Gastrocnemius medialis (tissue), 4 donors: Measurements from ENCODE around the gene SPAG6. TPM values are rescaled to one million over a fixed set of nuclear protein-coding genes. Genes with fewer than 3 reads are reported as not detected.
A peak's percentile ranks its signal among the peaks of the same experiment; 100 is the strongest.

Source experiments
- ATAC-seq, 2 donors: fragments of 150-250 bp; one replicate each; pipeline ENCODE4 v1.9.1; 2016
- DNase-seq, 2 donors: peaks; one replicate each; pipeline ENCODE4 v3.0.0-alpha.2; 2019
- H3K27ac ChIP-seq, 4 donors: fragments of 200-600 bp; sonication (generic); 1 replicate in 1 of 4; 2 replicates in 3 of 4; pipeline ENCODE4 v1.5.1; 2016 to 2018; ENCODE audit warnings: mild to moderate bottlenecking in 2 of 4, moderate library complexity in 1 of 4
- H3K27me3 ChIP-seq, 3 donors: fragments of 200-600 bp; sonication (generic) in 2 of 3; 1 replicate in 1 of 3; 2 replicates in 2 of 3; pipeline versions ENCODE4 v1.5.1 to v1.6.0; 2016 to 2019; ENCODE audit warnings: mild to moderate bottlenecking in 1 of 3, moderate library complexity in 1 of 3
- H3K36me3 ChIP-seq, 2 donors: fragments of 200-600 bp; sonication (generic) in 1 of 2; one replicate each; pipeline ENCODE4 v1.5.1; 2017 to 2018
- H3K4me1 ChIP-seq, 2 donors: fragments of 200-600 bp; sonication (generic) in 1 of 2; one replicate each; pipeline ENCODE4 v1.5.1; 2016 to 2017; ENCODE audit warnings: mild to moderate bottlenecking in 2 of 2
- H3K4me3 ChIP-seq, 4 donors: fragments of 200-600 bp; sonication (generic) in 3 of 4; 1 replicate in 1 of 4; 2 replicates in 3 of 4; pipeline ENCODE4 v1.5.1; 2016 to 2019; ENCODE audit warnings: mild to moderate bottlenecking in 2 of 4
- H3K9me3 ChIP-seq, 3 donors: fragments of 200-600 bp; sonication (generic) in 2 of 3; 1 replicate in 1 of 3; 2 replicates in 2 of 3; pipeline ENCODE4 v1.5.1; 2016 to 2019
- POLR2A ChIP-seq, 2 donors: fragments of 450-650 bp; IDR thresholded peaks; one replicate each; pipeline ENCODE4 v1.6.1; 2017; ENCODE audit warnings: antibody characterized with exemption in 2 of 2, mild to moderate bottlenecking in 2 of 2, moderate library complexity in 2 of 2
- in situ Hi-C, 4 donors: fragments of 200-750 bp; cut with MboI; loops; one replicate each; pipeline versions ENCODE4 v1.15.0 to v1.8.0; 2017; ENCODE audit warnings: low sequenced_read_pairs in 4 of 4
- intact Hi-C: fragments of 100-400 bp; cut with DNase I; formaldehyde crosslinking; loops from one replicate; pipeline ENCODE4 v1.15.1; 2023; ENCODE audit warnings: low total_unique reads
- total RNA-seq, 4 donors: library from RNA; depleted of rRNA; stranded (reverse); fragments of >200 nt; gene quantifications; one replicate each; pipeline versions ENCODE4 v1.1.0 to v1.2.3, GENCODE V29; 2016
- TF ChIP-seq, protein P1 (sequence below), 5 experiments: fragments of 450-650 bp in 3 of 5; fragments of 200-600 bp in 2 of 5; sonication (generic) in 2 of 5; IDR thresholded peaks in 4 of 5; conservative IDR thresholded peaks in 1 of 5; 1 replicate in 4 of 5; 2 replicates in 1 of 5; pipeline ENCODE4 v1.5.1; 2016 to 2019; ENCODE audit warnings: antibody characterized with exemption in 5 of 5, mild to moderate bottlenecking in 3 of 5, moderate library complexity in 3 of 5

The SPAG6 gene
- total RNA-seq, 4 donors from 2014 or later = 0.12 TPM; not detected in 3

DNA sequence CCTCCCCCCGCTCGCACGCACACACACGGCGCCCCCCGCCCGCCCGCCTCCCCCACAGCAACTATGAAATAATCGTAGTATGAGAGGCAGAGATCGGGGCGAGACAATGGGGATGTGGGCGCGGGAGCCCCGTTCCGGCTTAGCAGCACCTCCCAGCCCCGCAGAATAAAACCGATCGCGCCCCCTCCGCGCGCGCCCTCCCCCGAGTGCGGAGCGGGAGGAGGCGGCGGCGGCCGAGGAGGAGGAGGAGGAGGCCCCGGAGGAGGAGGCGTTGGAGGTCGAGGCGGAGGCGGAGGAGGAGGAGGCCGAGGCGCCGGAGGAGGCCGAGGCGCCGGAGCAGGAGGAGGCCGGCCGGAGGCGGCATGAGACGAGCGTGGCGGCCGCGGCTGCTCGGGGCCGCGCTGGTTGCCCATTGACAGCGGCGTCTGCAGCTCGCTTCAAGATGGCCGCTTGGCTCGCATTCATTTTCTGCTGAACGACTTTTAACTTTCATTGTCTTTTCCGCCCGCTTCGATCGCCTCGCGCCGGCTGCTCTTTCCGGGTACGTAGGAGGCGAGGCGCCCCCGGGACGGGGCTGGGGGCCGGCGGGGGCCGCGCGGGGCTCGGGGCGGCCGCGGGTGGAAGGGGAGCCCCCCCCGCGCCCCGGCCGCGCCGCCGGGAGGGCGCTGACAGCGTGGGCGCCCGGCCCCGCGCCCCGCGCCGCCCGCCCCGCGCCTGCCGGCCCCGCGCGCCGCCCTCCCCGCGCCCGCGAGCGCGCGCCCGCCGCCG lies 24.0 kb upstream of the SPAG6 start:
- no peak for DNase-seq
- Histone ChIP-seq H3K36me3 (peaks cover 0 to 1% of the 10 kb centered on the region in 2 donors), H3K27ac (peak overlapping the region; percentile 89 to 99 (median 94)), H3K4me1 (peaks cover 44 to 60% of the 10 kb centered on the region in 2 donors), H3K27me3 (peaks cover 10 to 25% (median 16%) of the 10 kb centered on the region in 3 donors), H3K9me3 (no peaks in the 10 kb centered on the region), H3K4me3 (peak overlapping the region; percentile 63 to 98 (median 81))
- in situ Hi-C loops (loop anchor here in 3 of 4 donors (10.0 to 25.0 kb wide), 3 partner anchors 797 to 1116 kb away; partner anchors contain the start of genes OTUD1 (in 1 of the 3) and SKIDA1 (in 1 of the 3)), intact Hi-C loops (loop anchor here (5.0 to 10.0 kb wide), 5 partner anchors 116 to 1113 kb away; partner anchors contain the start of genes OTUD1 and PIP4K2A)
- ATAC-seq = peak; percentile 47 to 48
- TF ChIP-seq POLR2A (IDR thresholded peaks at IDR 0.05) = peak; percentile 26 to 33
- TF ChIP-seq, protein P1, sequence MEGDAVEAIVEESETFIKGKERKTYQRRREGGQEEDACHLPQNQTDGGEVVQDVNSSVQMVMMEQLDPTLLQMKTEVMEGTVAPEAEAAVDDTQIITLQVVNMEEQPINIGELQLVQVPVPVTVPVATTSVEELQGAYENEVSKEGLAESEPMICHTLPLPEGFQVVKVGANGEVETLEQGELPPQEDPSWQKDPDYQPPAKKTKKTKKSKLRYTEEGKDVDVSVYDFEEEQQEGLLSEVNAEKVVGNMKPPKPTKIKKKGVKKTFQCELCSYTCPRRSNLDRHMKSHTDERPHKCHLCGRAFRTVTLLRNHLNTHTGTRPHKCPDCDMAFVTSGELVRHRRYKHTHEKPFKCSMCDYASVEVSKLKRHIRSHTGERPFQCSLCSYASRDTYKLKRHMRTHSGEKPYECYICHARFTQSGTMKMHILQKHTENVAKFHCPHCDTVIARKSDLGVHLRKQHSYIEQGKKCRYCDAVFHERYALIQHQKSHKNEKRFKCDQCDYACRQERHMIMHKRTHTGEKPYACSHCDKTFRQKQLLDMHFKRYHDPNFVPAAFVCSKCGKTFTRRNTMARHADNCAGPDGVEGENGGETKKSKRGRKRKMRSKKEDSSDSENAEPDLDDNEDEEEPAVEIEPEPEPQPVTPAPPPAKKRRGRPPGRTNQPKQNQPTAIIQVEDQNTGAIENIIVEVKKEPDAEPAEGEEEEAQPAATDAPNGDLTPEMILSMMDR (IDR thresholded peaks at IDR 0.05 in 4 of 5, conservative IDR thresholded peaks at IDR 0.05 in 1 of 5) = no peak

DNA sequence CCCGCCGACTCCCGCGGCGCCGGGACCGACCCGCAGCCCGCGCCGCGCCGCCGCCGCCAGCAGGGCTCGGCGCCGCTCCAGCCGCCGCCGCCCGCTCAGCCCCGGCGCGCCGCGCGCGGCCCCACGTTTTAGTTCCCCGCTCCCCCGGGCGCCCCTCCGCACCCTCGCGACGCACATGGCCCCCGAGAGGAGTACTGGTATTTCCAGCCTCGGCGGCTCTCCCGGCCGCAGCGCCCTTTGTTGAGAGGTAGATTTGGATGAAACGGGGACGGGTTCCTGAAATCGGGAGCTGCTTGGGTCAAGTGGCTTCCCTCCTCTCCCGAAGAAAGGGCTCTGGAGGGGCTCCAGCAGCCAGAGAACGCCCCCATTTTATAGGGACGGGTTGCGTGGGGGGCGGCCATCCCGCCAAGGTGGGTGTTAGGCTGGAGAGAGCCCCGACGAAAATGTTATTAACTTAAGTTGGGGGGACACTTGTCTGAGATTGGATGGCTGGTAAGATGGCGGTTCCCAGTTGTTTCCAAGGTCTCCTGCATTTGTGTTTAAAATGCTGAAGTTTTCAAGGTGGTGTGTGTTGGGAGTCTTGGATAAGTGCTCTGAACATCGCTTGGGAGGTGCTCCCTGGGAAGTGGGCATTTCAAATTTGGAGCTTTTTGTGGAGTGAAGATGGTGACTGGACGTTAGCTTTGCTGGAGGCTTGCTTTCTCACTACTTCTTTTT lies 23.2 kb upstream of the SPAG6 start:
- peak overlapping the region in 1 of 4 donors; percentile 55 for H3K27ac ChIP-seq
- peaks cover 0 to 9% of the 10 kb centered on the region in 2 donors for H3K36me3 ChIP-seq
- no peak for TF ChIP-seq POLR2A (IDR thresholded peaks at IDR 0.05)
- TF ChIP-seq, protein P1 (IDR thresholded peaks at IDR 0.05 in 4 of 5, conservative IDR thresholded peaks at IDR 0.05 in 1 of 5) = no peak
- intact Hi-C loops = loop anchor here (5.0 to 10.0 kb wide), 5 partner anchors 115 to 1113 kb away; partner anchors contain the start of genes OTUD1 and PIP4K2A
- in situ Hi-C loops = loop anchor here in 3 of 4 donors (10.0 to 25.0 kb wide), 3 partner anchors 797 to 1115 kb away; partner anchors contain the start of genes OTUD1 (in 1 of the 3) and SKIDA1 (in 1 of the 3)
- H3K27me3 ChIP-seq = peaks cover 10 to 25% (median 16%) of the 10 kb centered on the region in 3 donors
- peaks cover 44 to 58% of the 10 kb centered on the region in 2 donors for H3K4me1 ChIP-seq
- H3K4me3 ChIP-seq = peak overlapping the region; percentile 63 to 88 (median 80)
- no peaks in the 10 kb centered on the region for H3K9me3 ChIP-seq
- no peak for DNase-seq
- ATAC-seq = no peak

DNA sequence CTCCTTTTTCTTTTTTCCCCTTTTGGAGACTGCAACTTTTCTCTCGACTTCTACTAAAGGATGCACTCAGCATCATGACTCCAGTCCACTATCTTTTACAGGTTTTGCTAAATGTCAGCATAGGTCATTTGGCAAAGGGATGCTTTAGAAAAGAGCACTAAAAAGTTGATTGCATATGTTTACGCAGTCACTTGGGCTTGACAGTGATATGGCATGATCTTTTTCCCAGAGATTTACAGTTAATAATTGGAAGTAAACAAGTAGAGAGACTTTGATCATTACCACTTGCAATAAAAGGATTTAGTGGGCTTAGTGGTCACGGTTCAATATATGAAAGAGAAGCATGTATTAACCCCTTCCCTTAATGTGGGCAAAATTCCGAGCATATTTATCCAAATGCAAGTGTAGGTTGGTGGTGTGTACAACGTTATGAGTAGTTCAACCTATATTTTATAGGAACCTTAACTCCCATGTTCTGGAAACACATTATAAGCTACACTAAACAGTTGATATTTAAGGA lies 22.6 kb upstream of the SPAG6 start:
- H3K4me3 ChIP-seq = peak overlapping the region; percentile 63 to 88 (median 80)
- peaks cover 39 to 52% of the 10 kb centered on the region in 2 donors for H3K4me1 ChIP-seq
- peaks cover 10 to 25% (median 16%) of the 10 kb centered on the region in 3 donors for H3K27me3 ChIP-seq
- ATAC-seq = no peak
- intact Hi-C loops = loop anchor here (5.0 to 10.0 kb wide), 5 partner anchors 115 to 1112 kb away; partner anchors contain the start of genes OTUD1 and PIP4K2A
- in situ Hi-C loops = loop anchor here in 3 of 4 donors (10.0 to 25.0 kb wide), 3 partner anchors 798 to 1115 kb away; partner anchors contain the start of genes OTUD1 (in 1 of the 3) and SKIDA1 (in 1 of the 3)
- no peak for DNase-seq
- H3K36me3 ChIP-seq = peaks cover 0 to 15% of the 10 kb centered on the region in 2 donors
- no peaks in the 10 kb centered on the region for H3K9me3 ChIP-seq
- peak overlapping the region in 1 of 4 donors; percentile 55 for H3K27ac ChIP-seq
- TF ChIP-seq POLR2A (IDR thresholded peaks at IDR 0.05) = no peak

DNA sequence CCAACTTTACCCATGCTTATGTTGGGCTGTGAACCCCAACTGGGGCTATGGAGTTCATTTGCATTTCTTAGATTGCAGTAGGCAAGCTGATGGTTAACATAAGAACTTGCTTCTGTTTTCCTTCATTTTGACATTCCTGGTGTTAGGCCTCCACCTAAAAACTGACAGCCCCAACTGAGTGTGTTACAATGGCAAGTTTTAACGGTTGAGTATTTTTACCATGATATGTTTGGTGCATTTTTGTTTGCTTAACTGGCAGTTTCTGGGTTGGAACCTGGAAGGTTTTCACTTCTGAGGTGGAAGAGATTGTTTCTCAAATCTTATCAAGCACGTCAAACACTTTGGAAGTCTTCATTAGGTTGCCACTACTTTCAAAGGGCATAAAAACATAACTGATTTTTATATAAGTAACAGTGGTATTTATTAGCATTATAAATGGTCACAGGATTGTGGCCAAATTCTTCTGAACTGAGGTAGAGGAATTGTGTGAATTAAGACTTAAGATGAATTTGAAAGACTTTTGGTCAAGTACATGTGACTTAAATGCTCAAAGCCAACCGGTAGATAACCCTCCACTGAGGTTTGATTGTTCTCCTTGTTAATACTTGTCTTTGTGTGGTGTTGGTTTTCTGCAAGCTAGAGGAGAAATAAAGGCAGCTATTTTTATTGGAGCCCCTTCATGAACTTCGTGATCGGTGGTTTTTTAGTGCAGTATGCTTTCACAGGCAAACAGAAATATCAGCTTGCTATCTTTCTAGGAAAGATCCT lies 21.6 kb upstream of the SPAG6 start:
- no peak for ATAC-seq
- TF ChIP-seq POLR2A (IDR thresholded peaks at IDR 0.05) = no peak
- TF ChIP-seq, protein P1 (IDR thresholded peaks at IDR 0.05 in 4 of 5, conservative IDR thresholded peaks at IDR 0.05 in 1 of 5) = no peak
- peak overlapping the region in 2 of 4 donors; percentile 22 to 64 for H3K4me3 ChIP-seq
- DNase-seq = no peak
- H3K27me3 ChIP-seq = peaks cover 10 to 25% (median 16%) of the 10 kb centered on the region in 3 donors
- intact Hi-C loops (loop anchor here (5.0 to 10.0 kb wide), 5 partner anchors 114 to 1111 kb away; partner anchors contain the start of genes OTUD1 and PIP4K2A), in situ Hi-C loops (loop anchor here in 3 of 4 donors (10.0 to 25.0 kb wide), 3 partner anchors 799 to 1114 kb away; partner anchors contain the start of genes OTUD1 (in 1 of the 3) and SKIDA1 (in 1 of the 3))
- no peak overlapping the region for H3K27ac ChIP-seq
- H3K4me1 ChIP-seq = peaks cover 29 to 43% of the 10 kb centered on the region in 2 donors
- peaks cover 0 to 25% of the 10 kb centered on the region in 2 donors for H3K36me3 ChIP-seq
- no peaks in the 10 kb centered on the region for H3K9me3 ChIP-seq
